Measurements from ENCODE around the gene ANP32A.

DNA sequence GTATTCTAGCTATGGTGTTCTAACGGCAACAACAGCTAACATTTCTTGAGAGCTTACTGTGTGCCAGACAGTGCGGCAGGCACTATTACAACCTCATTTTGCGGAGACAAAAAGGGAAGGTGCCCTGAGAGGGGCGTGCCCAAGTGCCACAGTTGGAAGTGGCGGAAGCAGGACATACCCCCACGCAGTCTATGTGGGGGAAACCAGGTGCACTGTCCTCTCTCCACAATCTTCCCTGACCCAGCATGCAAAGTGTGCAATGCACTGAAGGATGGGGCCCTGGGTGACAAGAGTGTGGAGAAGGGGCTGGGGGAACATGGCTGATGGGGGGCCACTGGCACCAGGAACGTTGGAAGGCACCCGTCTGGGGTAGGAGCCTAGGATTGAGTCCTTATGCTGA, 8.6 kb downstream of the ANP32A start:
- TF ChIP-seq, protein P1, sequence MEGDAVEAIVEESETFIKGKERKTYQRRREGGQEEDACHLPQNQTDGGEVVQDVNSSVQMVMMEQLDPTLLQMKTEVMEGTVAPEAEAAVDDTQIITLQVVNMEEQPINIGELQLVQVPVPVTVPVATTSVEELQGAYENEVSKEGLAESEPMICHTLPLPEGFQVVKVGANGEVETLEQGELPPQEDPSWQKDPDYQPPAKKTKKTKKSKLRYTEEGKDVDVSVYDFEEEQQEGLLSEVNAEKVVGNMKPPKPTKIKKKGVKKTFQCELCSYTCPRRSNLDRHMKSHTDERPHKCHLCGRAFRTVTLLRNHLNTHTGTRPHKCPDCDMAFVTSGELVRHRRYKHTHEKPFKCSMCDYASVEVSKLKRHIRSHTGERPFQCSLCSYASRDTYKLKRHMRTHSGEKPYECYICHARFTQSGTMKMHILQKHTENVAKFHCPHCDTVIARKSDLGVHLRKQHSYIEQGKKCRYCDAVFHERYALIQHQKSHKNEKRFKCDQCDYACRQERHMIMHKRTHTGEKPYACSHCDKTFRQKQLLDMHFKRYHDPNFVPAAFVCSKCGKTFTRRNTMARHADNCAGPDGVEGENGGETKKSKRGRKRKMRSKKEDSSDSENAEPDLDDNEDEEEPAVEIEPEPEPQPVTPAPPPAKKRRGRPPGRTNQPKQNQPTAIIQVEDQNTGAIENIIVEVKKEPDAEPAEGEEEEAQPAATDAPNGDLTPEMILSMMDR (IDR thresholded peaks at IDR 0.05 in 2 of 3, conservative IDR thresholded peaks at IDR 0.05 in 1 of 3; ENCODE audit: borderline replicate concordance in 1 of 3, insufficient read depth in 1 of 3, low read depth in 2 of 3, low read length in 2 of 3): no peak
- TF ChIP-seq SP1 (IDR thresholded peaks at IDR 0.05; ENCODE audit: low read depth) (no peak), POLR2A (IDR thresholded peaks at IDR 0.05; ENCODE audit: borderline replicate concordance, extremely low read depth, insufficient read depth, insufficient read length) (no peak), EZH2 (IDR thresholded peaks at IDR 0.05) (no peak), POLR2AphosphoS5 (IDR thresholded peaks at IDR 0.05; ENCODE audit: low read depth, low read length) (no peak), TCF7L2 (IDR thresholded peaks at IDR 0.05; ENCODE audit: borderline replicate concordance, extremely low read depth, insufficient read depth, insufficient read length) (no peak), SIN3A (IDR thresholded peaks at IDR 0.05; ENCODE audit: low read depth) (no peak)
- TF ChIP-seq, protein P2, sequence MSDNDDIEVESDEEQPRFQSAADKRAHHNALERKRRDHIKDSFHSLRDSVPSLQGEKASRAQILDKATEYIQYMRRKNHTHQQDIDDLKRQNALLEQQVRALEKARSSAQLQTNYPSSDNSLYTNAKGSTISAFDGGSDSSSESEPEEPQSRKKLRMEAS (IDR thresholded peaks at IDR 0.05): no peak
